ENCODE results near the gene PA2G4. TPM values are rescaled to one million over a fixed set of nuclear protein-coding genes. Genes with fewer than 3 reads are reported as not detected.

PA2G4 gene
- total RNA-seq, 1 donor from 2014 or later, result 91.4 TPM

- H3K27ac Mint-ChIP-seq, result peak overlapping the region; percentile 97
- H3K27me3 Mint-ChIP-seq (ENCODE audit: low read depth), result peaks cover 38% of the 10 kb centered on the region
- no peaks in the 10 kb centered on the region for H3K9me3 Mint-ChIP-seq
- DNase-seq (ENCODE audit: low spot score in 2 of 2, unreplicated experiment in 2 of 2), result no peak
- H3K36me3 Mint-ChIP-seq, result no peaks in the 10 kb centered on the region
- no peak for TF ChIP-seq CTCF (IDR thresholded peaks at IDR 0.05; ENCODE audit: unreplicated experiment)
- H3K4me3 Mint-ChIP-seq, result peak overlapping the region; percentile 82
- peaks cover 16% of the 10 kb centered on the region for H3K4me1 Mint-ChIP-seq
These were observed 25.9 kb upstream of the PA2G4 start for GRCh38 chr12:56078427-56078826.

- Mint-ChIP-seq H3K4me3 (peak overlapping the region; percentile 82), H3K4me1 (peaks cover 16% of the 10 kb centered on the region), H3K36me3 (no peaks in the 10 kb centered on the region), H3K27me3 (ENCODE audit: low read depth) (peaks cover 42% of the 10 kb centered on the region), H3K9me3 (no peaks in the 10 kb centered on the region), H3K27ac (peak overlapping the region; percentile 97)
- peak; percentile 53 to 87 for DNase-seq (ENCODE audit: low spot score in 2 of 2, unreplicated experiment in 2 of 2)
- peak; percentile 75 for TF ChIP-seq CTCF (IDR thresholded peaks at IDR 0.05; ENCODE audit: unreplicated experiment)
These were observed 25.2 kb upstream of the PA2G4 start for GRCh38 chr12:56078931-56079722.

- Mint-ChIP-seq H3K27me3 (ENCODE audit: low read depth) (peaks cover 42% of the 10 kb centered on the region), H3K4me3 (peak within 1 kb of the TSS; percentile 82), H3K36me3 (peaks cover 4% of the 10 kb centered on the region), H3K27ac (peak within 1 kb of the TSS; percentile 97), H3K4me1 (peaks cover 16% of the 10 kb centered on the region), H3K9me3 (no peaks in the 10 kb centered on the region)
- TF ChIP-seq CTCF (IDR thresholded peaks at IDR 0.05; ENCODE audit: unreplicated experiment), result no peak
- peak; percentile 48 to 79 for DNase-seq (ENCODE audit: low spot score in 2 of 2, unreplicated experiment in 2 of 2)
These were observed 24.4 kb upstream of the PA2G4 start, which contains the start of gene ERBB3 for GRCh38 chr12:56079723-56080555. TSS of gene ERBB3 (plus strand) at chr12:56080165. CDS start at chr12:56080301, 136 bp downstream.

GRCh38 chr12:56080556-56081138, 23.7 kb upstream of the PA2G4 start:
- peak overlapping the region; percentile 79 for H3K27ac Mint-ChIP-seq
- DNase-seq (ENCODE audit: low spot score in 2 of 2, unreplicated experiment in 2 of 2), result peak in 1 of 2 experiments; percentile 43
- H3K36me3 Mint-ChIP-seq, result peaks cover 7% of the 10 kb centered on the region
- H3K9me3 Mint-ChIP-seq, result no peaks in the 10 kb centered on the region
- TF ChIP-seq CTCF (IDR thresholded peaks at IDR 0.05; ENCODE audit: unreplicated experiment), result no peak
- H3K4me1 Mint-ChIP-seq, result peaks cover 16% of the 10 kb centered on the region
- H3K27me3 Mint-ChIP-seq (ENCODE audit: low read depth), result peaks cover 42% of the 10 kb centered on the region
- peak overlapping the region; percentile 82 for H3K4me3 Mint-ChIP-seq

All from mesothelial cell of epicardium (in vitro differentiated cells).